ENCODE data around the gene ABHD16A.

ABHD16A gene

DNA sequence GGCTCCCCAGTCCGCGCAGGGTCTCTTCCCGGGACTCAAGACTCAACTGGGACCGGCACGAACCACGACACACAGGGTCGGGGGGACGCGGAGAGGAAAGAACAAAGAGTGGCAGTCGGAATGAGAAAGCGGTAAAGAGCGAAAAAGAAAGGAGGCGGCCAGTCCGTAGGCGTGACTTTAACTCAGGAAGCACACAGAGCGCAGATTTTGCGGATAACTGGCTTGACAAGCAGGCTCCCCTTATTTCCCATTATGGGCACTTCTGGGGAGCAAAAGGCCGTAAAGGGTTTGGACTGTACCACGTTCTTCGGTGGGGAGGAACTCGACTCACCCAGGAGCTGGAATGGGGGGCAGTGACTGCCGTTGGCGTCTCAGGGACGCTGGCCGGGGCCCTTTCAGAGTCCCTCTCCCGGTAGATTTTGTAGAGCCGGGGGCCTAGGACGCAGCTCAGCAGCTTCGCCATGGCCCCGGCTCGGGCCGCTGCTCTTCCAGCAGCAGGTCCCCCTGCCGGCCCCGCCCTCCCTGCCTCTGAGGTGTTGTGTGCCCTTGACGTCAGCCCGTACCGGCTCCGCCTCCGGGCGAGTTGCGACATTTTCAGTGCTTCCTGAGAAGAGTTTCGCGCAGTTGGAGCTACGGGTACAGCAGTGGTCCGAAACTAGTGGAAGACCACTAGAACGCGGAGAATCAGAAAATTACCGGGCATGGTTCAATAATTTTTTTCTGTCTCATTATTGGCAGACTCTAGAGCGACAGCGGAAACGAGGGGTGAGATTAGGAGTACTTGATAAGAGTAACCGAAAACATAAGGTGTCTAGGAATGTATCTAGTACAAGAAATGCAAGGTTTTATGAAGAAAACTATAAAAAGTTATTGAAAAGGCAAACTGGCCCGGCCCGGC is at the start of gene ABHD16A:
Gene ABHD16A, minus strand, starts transcription at position 506 of the 898 bp plus-strand sequence. Its CDS starts 43 bp downstream, at position 463.
- TF ChIP-seq, protein P1, sequence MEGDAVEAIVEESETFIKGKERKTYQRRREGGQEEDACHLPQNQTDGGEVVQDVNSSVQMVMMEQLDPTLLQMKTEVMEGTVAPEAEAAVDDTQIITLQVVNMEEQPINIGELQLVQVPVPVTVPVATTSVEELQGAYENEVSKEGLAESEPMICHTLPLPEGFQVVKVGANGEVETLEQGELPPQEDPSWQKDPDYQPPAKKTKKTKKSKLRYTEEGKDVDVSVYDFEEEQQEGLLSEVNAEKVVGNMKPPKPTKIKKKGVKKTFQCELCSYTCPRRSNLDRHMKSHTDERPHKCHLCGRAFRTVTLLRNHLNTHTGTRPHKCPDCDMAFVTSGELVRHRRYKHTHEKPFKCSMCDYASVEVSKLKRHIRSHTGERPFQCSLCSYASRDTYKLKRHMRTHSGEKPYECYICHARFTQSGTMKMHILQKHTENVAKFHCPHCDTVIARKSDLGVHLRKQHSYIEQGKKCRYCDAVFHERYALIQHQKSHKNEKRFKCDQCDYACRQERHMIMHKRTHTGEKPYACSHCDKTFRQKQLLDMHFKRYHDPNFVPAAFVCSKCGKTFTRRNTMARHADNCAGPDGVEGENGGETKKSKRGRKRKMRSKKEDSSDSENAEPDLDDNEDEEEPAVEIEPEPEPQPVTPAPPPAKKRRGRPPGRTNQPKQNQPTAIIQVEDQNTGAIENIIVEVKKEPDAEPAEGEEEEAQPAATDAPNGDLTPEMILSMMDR (conservative IDR thresholded peaks at IDR 0.05; ENCODE audit: low read depth, low read length) = no peak
- DNase-seq (ENCODE audit: low read depth) = peak; percentile 99
- H3K4me3 ChIP-seq (ENCODE audit: low read depth, low read length) = peak within 1 kb of the TSS; percentile 78

DNA sequence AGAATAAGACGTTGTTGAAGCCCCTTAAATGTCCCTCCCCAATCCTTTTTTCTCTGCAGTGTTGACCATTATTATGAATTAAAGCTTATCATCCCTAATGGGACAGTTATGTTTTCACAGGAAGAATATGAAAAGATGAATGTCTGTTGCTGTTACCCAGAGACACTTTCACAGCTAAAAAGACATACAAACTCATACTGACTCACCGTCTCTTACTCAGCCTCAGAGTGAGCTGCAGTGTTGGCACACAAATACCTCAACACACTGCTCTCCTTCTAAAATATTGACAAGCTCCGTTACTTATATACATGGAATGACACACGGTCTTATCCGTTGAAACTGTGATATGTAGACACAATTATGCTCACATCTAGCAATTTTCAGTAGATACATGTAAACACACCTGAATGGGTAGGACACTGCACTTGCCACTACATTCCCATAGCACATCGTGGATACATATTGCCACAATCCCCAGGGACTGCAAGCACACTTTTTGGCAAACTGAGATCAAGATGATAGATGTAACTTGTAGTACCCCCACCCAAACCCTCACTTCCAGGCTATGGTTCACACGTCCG is 49.7 kb upstream of the ABHD16A start:
- DNase-seq (ENCODE audit: low read depth) = peak; percentile 75
- TF ChIP-seq, protein P1 (conservative IDR thresholded peaks at IDR 0.05; ENCODE audit: low read depth, low read length) = no peak
- no peak overlapping the region for H3K4me3 ChIP-seq (ENCODE audit: low read depth, low read length)

DNA sequence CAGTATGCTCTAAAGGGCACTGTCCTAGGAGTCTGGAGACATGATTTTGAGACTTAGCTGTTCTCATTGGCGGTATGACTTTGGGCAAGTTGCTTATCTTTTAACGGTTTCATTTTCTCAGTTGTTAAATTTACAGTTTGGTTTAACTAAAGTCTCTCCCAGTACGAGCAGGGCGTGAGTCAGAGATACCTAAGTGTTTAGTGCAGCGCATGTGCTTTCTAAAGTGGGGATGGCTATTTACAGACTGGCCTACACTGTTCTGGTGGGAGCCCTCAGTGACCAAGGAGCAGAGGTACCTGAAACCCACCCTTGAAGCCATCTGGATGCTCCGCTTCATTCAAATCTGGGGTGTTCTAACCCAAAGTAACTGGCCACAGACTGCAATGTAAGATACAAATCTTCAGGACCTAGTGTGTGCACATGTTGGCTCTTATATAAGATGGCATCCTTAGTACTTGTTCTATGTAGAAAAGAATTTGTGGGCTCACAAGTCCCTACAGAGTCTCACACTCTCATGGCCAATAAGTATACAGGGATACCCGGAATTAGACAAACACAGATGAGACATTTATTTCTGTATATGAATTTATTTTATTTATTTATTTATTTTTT is 47.4 kb upstream of the ABHD16A start:
- no peak overlapping the region for H3K4me3 ChIP-seq (ENCODE audit: low read depth, low read length)
- TF ChIP-seq, protein P1 (conservative IDR thresholded peaks at IDR 0.05; ENCODE audit: low read depth, low read length) = no peak
- DNase-seq (ENCODE audit: low read depth) = peak; percentile 38

DNA sequence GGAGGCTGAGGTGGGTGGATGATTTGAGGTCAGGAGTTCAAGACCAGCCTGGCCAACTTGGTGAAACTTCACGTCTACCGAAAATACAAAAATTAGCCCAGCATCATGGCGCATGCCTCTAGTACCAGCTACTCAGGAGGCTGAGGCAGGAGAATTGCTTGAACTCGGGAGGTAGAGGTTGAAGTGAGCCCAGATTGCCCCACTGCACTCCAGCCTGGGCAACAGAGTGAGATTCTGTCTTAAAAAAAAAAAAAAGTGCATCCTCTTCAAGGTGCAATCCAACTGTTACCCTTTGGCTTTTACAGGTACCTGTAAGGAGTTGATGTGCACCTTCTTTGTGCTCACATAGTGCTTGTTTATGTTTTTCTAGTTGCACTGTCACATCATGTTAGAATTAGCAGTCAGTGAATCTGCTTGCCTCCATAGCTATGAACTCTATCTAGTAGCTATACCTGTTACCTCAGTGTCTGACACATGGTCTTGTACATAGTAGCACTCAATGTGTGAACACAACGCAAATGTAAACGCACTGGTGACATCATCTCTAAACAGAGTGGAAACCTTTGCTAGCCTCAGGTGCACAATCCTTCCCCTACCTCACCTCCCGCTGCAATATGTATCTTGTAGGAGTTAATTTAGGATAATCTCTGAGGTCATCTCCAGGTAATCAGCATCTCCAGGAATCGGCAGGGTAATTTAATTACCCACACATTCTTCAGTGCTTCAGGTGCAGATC is 46.3 kb upstream of the ABHD16A start:
- no peak for DNase-seq (ENCODE audit: low read depth)
- no peak overlapping the region for H3K4me3 ChIP-seq (ENCODE audit: low read depth, low read length)
- TF ChIP-seq, protein P1 (conservative IDR thresholded peaks at IDR 0.05; ENCODE audit: low read depth, low read length) = no peak

DNA sequence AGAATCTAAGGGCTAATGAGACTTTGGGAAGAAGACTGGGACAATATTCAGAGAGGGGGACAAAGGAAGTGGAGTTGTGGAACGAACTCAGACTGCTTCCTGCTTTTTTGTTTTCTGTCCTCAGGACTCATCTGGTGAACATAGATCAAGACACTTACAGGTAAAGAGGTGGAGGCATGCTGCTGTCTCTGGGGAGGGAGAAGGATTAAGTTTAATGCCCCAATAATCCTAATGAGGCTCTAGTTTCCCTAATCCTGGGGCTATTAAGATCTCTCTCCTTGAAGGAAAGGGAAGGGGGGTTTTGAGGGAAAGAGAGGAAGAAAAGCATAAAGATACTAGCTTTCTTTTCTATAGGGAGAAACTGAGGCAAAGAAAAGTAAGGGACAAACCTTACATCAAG is 41.3 kb upstream of the ABHD16A start:
- TF ChIP-seq, protein P1 (conservative IDR thresholded peaks at IDR 0.05; ENCODE audit: low read depth, low read length) = no peak
- no peak overlapping the region for H3K4me3 ChIP-seq (ENCODE audit: low read depth, low read length)
- no peak for DNase-seq (ENCODE audit: low read depth)

DNA sequence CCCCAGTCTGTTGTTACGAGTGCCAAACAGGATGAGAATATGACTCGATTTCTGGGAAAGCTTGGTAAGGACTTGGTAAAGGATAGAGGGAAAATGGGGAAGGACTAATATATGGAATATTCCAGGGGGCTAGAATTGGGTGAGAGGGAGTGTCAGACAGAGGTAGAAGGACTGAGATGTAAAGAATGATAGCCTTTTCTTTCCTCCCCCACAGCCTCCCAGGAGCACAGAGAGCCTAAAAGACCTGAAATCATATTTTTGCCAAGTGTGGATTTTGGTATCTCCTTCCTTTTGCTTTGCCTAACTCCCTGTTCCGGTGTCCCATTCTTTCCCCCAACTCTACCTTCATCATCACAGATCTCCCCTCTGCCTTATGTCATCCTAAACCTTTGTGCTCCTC is 39.8 kb upstream of the ABHD16A start:
- TF ChIP-seq, protein P1 (conservative IDR thresholded peaks at IDR 0.05; ENCODE audit: low read depth, low read length) = no peak
- no peak for DNase-seq (ENCODE audit: low read depth)
- H3K4me3 ChIP-seq (ENCODE audit: low read depth, low read length) = no peak overlapping the region
